Transverse colon (tissue), 4 donors: ENCODE results near the gene GPR151. TPM values are rescaled to one million over a fixed set of nuclear protein-coding genes. Genes with fewer than 3 reads are reported as not detected.
"Not testable (repeated sequence)": the region's sequence is repeated elsewhere in the genome, so short reads cannot be mapped to it uniquely, and the experiment has no call there.

ENCODE experiments used
- DNase-seq: peaks from one replicate; pipeline ENCODE4 v3.0.0-alpha.2; 2019
- H3K27ac ChIP-seq, 4 donors: fragments of 200-600 bp; sonication (generic); 2 replicates each; pipeline ENCODE4 v1.5.1; 2016 to 2018; ENCODE audit warnings: inconsistent platforms in 4 of 4
- H3K27me3 ChIP-seq: fragments of 200-600 bp; sonication (generic); 2 replicates; pipeline ENCODE4 v1.5.1; 2017; ENCODE audit warnings: inconsistent platforms
- H3K36me3 ChIP-seq, 4 donors: fragments of 200-600 bp; sonication (generic); 2 replicates each; pipeline ENCODE4 v1.5.1; 2017 to 2019; ENCODE audit warnings: inconsistent platforms in 4 of 4
- H3K4me1 ChIP-seq, 4 donors: fragments of 200-600 bp; sonication (generic); 2 replicates each; pipeline ENCODE4 v1.5.1; 2017 to 2020; ENCODE audit warnings: inconsistent platforms in 4 of 4
- H3K4me3 ChIP-seq, 4 donors: fragments of 200-600 bp; sonication (generic); 1 replicate in 1 of 4; 2 replicates in 3 of 4; pipeline versions ENCODE4 v1.5.1 to v1.6.1; 2017 to 2019; ENCODE audit warnings: inconsistent platforms in 4 of 4
- H3K9me3 ChIP-seq, 2 donors: fragments of 200-600 bp; sonication (generic); 2 replicates each; pipeline ENCODE4 v1.5.1; 2017 to 2019; ENCODE audit warnings: inconsistent platforms in 2 of 2
- EP300 ChIP-seq: sonication (generic); formaldehyde crosslinking; IDR thresholded peaks from one replicate; pipeline ENCODE4 v1.6.1; 2017; ENCODE audit warnings: antibody characterized with exemption, low read depth
- POLR2A ChIP-seq: fragments of 450-650 bp; IDR thresholded peaks from one replicate; pipeline ENCODE4 v1.6.1; 2016; ENCODE audit warnings: antibody characterized with exemption, mild to moderate bottlenecking, moderate library complexity
- POLR2AphosphoS5 ChIP-seq, 3 donors: sonication (generic); formaldehyde crosslinking; IDR thresholded peaks; one replicate each; pipeline ENCODE4 v1.6.1; 2016; ENCODE audit warnings: antibody characterized with exemption in 3 of 3
- WGBS, 2 donors: methylation state at CpG; one replicate each; pipeline ENCODE4 v1.1.5; 2018; ENCODE audit warnings: low coverage in 1 of 2; 5-methylcytosine and 5-hydroxymethylcytosine counted together
- in situ Hi-C, 4 donors: fragments of 200-750 bp; cut with MboI; loops; one replicate each; pipeline versions ENCODE4 v1.15.0 to v1.15.1; 2017; ENCODE audit warnings: low sequenced_read_pairs in 3 of 4, low pct_ligation_motif_present in 1 of 4, low pct_unique_long_range_greater_than_20kb in 1 of 4
- intact Hi-C: fragments of 100-400 bp; cut with DNase I; formaldehyde crosslinking; loops from one replicate; pipeline ENCODE4 v1.15.1; 2023; ENCODE audit warnings: low total_unique reads
- total RNA-seq, 4 donors: library from RNA; depleted of rRNA; stranded (reverse); fragments of >200 nt; gene quantifications; one replicate each; pipeline ENCODE4 v1.1.0, GENCODE V29; 2016
- TF ChIP-seq, protein P1 (sequence below), 5 experiments: fragments of 200-600 bp in 3 of 5; fragments of 450-650 bp in 2 of 5; sonication (generic) in 3 of 5; IDR thresholded peaks; 1 replicate in 2 of 5; 2 replicates in 3 of 5; pipeline ENCODE4 v1.5.1; 2016 to 2017; ENCODE audit warnings: antibody characterized with exemption in 5 of 5, inconsistent platforms in 3 of 5, mild to moderate bottlenecking in 2 of 5, moderate library complexity in 1 of 5

GPR151 gene
- total RNA-seq, 4 donors from 2014 or later, result not detected

DNA sequence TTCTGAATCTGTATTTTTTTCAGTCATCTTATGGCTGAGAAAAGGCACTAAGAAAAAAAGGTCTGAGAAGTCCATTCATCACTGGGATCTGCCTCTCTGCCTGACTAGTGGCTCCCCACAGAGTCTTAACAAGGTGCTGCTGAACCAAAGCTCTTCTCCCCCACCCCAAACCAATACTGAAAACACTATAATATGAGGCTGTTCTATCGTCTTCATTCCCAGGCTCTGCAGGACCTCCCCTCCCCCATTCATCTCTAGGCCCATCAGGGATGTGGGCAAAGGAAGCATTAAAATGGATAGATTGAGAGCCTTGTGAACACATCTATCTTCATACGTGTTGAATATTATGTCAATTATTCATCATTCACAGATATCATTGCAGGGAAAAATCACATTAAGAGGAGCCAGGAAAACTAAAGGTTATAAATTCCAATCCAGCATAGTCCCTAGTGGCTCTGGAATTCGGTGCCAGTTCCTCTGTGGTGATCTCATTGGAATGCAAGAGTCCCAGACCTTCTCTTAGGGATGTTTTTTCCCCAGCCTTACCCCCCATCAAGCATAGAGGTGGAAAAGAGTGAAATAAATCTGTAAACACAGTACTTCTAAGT lies 44.3 kb upstream of the GPR151 start:
- no peak for DNase-seq
- Histone ChIP-seq H3K4me3 (no peak overlapping the region), H3K27me3 (no peaks in the 10 kb centered on the region), H3K36me3 (no peaks in the 10 kb centered on the region), H3K4me1 (no peaks in the 10 kb centered on the region), H3K9me3 (no peaks in the 10 kb centered on the region), H3K27ac (no peak overlapping the region)
- 52 to 54% methylated on average over 2 to 3 of the region's 3 CpGs for WGBS, 2 donors
- TF ChIP-seq, protein P1, sequence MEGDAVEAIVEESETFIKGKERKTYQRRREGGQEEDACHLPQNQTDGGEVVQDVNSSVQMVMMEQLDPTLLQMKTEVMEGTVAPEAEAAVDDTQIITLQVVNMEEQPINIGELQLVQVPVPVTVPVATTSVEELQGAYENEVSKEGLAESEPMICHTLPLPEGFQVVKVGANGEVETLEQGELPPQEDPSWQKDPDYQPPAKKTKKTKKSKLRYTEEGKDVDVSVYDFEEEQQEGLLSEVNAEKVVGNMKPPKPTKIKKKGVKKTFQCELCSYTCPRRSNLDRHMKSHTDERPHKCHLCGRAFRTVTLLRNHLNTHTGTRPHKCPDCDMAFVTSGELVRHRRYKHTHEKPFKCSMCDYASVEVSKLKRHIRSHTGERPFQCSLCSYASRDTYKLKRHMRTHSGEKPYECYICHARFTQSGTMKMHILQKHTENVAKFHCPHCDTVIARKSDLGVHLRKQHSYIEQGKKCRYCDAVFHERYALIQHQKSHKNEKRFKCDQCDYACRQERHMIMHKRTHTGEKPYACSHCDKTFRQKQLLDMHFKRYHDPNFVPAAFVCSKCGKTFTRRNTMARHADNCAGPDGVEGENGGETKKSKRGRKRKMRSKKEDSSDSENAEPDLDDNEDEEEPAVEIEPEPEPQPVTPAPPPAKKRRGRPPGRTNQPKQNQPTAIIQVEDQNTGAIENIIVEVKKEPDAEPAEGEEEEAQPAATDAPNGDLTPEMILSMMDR (IDR thresholded peaks at IDR 0.05), result no peak
- TF ChIP-seq EP300 (no peak), POLR2A (no peak), POLR2AphosphoS5 (IDR thresholded peaks at IDR 0.05) (no peak)
- intact Hi-C loops, result no loop called here
- in situ Hi-C loops, result no loop called here

DNA sequence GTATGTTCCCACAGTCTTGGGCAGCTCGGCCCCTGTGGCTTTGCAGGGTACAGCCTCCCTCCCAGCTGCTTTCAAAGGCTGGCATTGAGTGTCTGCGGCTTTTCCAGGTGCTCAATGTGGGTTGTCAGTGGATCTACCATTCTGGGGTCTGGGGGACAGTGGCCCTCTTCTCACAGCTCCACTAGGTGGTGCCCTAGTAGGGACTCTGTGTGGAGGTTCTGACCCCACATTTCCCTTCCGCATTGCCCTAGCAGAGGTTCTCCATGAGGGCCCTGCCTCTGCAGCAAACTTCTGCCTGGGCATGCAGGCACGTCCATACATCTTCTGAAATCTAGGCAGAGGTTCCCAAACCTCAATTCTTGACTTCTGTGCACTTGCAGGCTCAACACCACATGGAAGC lies 40.9 kb upstream of the GPR151 start:
- intact Hi-C loops, H3K9me3 ChIP-seq, in situ Hi-C loops, H3K4me1 ChIP-seq, H3K36me3 ChIP-seq, H3K4me3 ChIP-seq, H3K27ac ChIP-seq, H3K27me3 ChIP-seq, DNase-seq: not testable (repeated sequence)
- WGBS, 2 donors, result 87% methylated on average over 4 of the region's 4 CpGs; no CpG with 5 or more reads in 1 of the 2 donors

GRCh38 chr5:146553446-146553845 lies 37.5 kb upstream of the GPR151 start:
- TF ChIP-seq, protein P1 (IDR thresholded peaks at IDR 0.05), result no peak
- TF ChIP-seq POLR2AphosphoS5 (IDR thresholded peaks at IDR 0.05), result no peak
- no peak for TF ChIP-seq EP300
- no peak for TF ChIP-seq POLR2A
- Histone ChIP-seq H3K4me1 (no peaks in the 10 kb centered on the region), H3K36me3 (no peaks in the 10 kb centered on the region), H3K27me3 (no peaks in the 10 kb centered on the region), H3K4me3 (no peak overlapping the region), H3K27ac (no peak overlapping the region), H3K9me3 (no peaks in the 10 kb centered on the region)
- in situ Hi-C loops, result no loop called here
- intact Hi-C loops, result no loop called here
- DNase-seq, result no peak
- 44 to 63% methylated on average over 3 of the region's 3 CpGs for WGBS, 2 donors

DNA sequence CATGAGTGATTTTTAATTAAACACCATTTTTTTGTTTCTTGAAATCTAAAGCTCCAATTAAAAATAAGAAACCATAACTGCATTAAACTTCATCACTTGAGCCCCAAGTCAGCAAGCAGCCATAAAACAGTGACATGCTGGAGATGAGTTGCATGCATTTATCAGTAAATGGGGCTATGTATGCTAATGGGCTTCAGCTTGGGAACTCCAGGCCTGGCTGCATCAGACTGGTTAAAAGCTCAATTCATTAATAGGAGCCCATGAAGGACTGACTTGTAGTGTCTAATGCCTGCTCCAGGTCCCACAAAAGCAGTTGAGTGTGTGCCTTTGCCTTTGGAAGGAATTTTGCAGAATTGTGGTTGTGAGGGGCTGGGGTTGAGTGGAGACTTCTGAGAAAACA lies 33.6 kb upstream of the GPR151 start:
- no peaks in the 10 kb centered on the region for H3K9me3 ChIP-seq
- DNase-seq, result no peak
- H3K4me1 ChIP-seq, result no peaks in the 10 kb centered on the region
- no peak for TF ChIP-seq POLR2A
- no peak for TF ChIP-seq EP300
- TF ChIP-seq POLR2AphosphoS5 (IDR thresholded peaks at IDR 0.05), result no peak
- TF ChIP-seq, protein P1 (IDR thresholded peaks at IDR 0.05), result no peak
- no peak overlapping the region for H3K27ac ChIP-seq
- no peak overlapping the region for H3K4me3 ChIP-seq
- no peaks in the 10 kb centered on the region for H3K27me3 ChIP-seq
- no peaks in the 10 kb centered on the region for H3K36me3 ChIP-seq
- in situ Hi-C loops (loop anchor here (10.0 to 25.0 kb wide), 3 partner anchors 415 to 813 kb away; no protein-coding TSS in a partner anchor), intact Hi-C loops (no loop called here)
